ENCODE measurements around the gene RBM20.

The RBM20 gene

DNA sequence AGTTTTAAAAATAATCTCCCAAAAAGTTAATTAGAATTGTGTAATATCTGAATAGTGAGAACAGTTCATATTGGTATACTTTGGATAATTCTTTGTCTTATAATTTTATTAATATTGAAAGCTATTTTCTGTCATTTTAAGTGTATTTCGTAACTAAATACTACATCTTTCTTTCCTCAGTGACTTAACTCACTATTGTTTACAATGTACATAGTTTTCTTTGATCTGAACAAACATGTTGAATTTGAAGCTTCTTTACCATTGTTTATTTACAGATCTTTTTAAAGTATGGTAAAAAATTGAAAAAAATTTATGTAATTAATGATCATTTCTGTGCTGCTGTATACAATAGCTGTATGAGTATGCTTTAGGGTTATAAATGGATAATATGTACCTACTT, 232.7 kb downstream of the RBM20 start:
- DNase-seq, result no peak

DNA sequence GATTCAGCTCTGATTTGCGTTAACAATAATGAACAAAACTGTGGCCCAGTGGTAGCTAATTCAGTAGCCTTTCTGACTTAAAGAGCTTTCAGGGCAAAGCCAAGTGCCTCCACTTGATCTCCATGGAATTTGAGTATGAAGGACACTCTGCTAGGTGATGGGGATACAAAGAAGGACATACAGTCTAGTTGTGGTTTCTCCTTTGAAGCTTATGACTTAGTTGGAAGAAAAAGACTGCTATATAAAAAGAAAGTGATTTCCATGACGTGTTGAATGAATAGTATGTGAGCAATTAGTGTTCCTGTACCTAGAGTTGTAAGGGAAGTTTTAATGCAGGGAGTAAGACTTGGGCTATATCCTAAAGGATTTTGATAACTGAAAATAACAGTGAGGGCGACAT, 235.9 kb downstream of the RBM20 start:
- no peak for DNase-seq

DNA sequence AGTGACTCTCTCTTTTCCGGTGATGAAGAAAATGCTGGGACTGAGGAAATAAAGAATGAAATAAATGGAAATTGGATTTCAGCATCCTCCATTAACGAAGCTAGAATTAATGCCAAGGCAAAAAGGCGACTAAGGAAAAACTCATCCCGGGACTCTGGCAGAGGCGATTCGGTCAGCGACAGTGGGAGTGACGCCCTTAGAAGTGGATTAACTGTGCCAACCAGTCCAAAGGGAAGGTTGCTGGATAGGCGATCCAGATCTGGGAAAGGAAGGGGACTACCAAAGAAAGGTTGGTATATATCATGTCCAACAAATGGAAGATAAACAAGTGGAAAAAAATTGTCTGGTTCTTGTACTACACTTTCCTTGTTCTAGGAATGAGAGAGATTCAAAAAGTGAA, 237.1 kb downstream of the RBM20 start:
- no peak for DNase-seq

DNA sequence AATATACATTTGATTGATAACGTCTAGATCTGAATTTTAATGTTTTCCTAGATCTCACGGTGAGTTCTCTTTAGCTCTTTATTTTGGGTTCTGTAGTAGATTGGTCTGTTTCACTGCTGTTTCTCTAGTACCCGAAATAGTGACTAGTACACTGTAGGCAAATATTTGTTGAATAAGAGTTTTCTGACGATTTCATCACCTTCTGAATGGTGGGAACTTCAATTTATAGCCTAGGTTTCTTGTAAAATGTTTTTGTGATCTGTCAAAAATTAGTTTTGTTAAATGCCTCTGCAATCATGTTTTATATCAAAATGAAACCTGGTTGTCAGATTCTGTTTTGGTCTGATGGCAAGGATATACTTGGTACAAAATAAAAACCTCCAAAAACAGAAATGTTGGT, 237.8 kb downstream of the RBM20 start:
- no peak for DNase-seq

DNA sequence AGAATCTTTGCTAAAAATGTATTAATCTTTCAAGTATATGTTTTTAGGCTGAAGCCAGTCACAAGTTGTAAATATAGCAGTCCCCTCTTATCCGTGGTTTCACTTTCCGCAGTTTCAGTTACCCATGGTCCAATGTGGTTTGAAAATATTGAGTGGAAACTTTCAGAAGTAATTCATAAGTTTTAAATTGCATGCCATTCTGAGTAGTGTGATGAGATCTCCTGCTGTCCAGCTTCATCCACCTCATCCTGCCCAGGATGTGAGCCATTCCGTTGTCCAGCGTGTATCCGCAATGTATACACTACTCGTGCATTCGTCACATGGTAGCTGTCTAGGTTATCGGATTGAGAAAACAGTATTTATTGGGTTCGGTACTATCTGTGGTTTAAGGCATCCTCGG, 239.8 kb downstream of the RBM20 start:
- DNase-seq, result no peak

DNA sequence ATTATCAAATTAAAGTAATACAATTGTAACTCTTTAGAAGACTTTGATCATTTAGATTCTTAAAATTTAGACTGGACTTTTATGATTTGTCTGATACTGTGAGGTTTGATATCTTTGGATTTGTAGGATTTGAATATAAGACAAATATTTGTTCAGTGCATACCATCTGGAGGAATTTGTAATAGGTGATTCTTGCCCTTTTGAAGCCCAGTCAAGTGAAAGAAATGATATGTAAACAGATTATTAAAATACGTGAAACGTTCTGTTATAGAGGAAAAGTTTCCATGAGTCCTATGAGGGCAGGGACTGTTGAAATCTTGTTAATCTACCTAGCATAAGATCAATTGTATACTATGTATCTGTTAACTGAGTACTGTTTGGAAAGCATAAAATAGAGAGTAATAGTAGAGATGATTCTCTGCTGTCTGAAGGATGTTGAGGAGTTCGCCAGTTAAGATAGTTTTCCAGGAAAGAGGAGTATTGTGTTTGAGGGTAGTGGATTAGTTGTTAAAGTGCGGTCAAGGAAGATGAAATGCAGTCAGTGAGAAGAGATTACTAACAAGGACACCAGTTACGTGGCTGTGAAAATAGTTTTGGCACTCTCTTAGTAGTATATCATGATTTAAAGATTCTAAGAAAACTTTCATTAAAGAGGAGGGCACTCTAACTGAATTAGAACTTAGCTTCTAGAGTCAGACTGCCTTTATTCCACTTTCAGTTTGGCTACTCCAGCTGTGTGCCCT, 242.0 kb downstream of the RBM20 start:
- no peak for DNase-seq

DNA sequence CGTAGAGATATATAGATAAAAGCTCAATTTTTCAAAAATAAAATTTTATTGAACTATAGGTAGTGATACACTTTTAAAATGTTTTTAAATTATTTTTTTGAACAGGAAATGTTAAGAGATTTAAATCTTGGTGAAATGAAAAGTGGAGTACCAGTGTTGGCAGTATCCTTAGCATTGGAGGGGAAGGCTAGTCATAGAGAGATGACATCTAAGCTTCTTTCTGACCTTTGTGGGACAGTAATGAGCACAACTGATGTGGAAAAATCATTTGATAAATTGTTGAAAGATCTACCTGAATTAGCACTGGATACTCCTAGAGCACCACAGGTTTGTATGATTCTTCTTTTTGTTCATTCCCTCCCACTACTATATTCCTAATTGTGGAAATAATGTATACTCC, 243.4 kb downstream of the RBM20 start:
- DNase-seq, result no peak

All from CD4-positive, alpha-beta T cell treated with Interferon alpha-2 for 1 hour (primary cell).